Measurements from ENCODE around the gene DNAJC1.
A peak's percentile ranks its signal among the peaks of the same experiment; 100 is the strongest.
"Not testable (repeated sequence)": the region's sequence is repeated elsewhere in the genome, so short reads cannot be mapped to it uniquely, and the experiment has no call there.

The DNAJC1 gene

GRCh38 chr10:22003177-22003963 is at the start of gene DNAJC1:
Gene DNAJC1, minus strand, starts transcription at chr10:22003730. Its CDS starts 296 bp downstream, at chr10:22003434.
- peak; percentile 79 to 90 for DNase-seq

- no peak for DNase-seq
These were observed 49.5 kb upstream of the DNAJC1 start for GRCh38 chr10:22053048-22053447.

GRCh38 chr10:22049635-22050034 is 46.1 kb upstream of the DNAJC1 start:
- no peak for DNase-seq

GRCh38 chr10:22047812-22048211 is 44.3 kb upstream of the DNAJC1 start:
- DNase-seq: no peak

- no peak for DNase-seq
These were observed 39.8 kb upstream of the DNAJC1 start for GRCh38 chr10:22043327-22043633.

- DNase-seq: no peak
These were observed 39.2 kb upstream of the DNAJC1 start for GRCh38 chr10:22042557-22043326.

- DNase-seq: no peak
These were observed 30.8 kb upstream of the DNAJC1 start for GRCh38 chr10:22034333-22034732.

GRCh38 chr10:22032268-22032667 is 28.7 kb upstream of the DNAJC1 start:
- not testable (repeated sequence) for DNase-seq

- DNase-seq: no peak
These were observed 26.9 kb upstream of the DNAJC1 start for GRCh38 chr10:22030421-22030820.

GRCh38 chr10:22029445-22030236 is 26.1 kb upstream of the DNAJC1 start:
- no peak for DNase-seq

- no peak for DNase-seq
These were observed 24.1 kb upstream of the DNAJC1 start for GRCh38 chr10:22027364-22028238.

- DNase-seq: no peak
These were observed 22.8 kb upstream of the DNAJC1 start for GRCh38 chr10:22026287-22026686.

GRCh38 chr10:22023508-22023907 is 20.0 kb upstream of the DNAJC1 start:
- no peak for DNase-seq

- peak; percentile 66 to 77 for DNase-seq
These were observed 18.9 kb upstream of the DNAJC1 start for GRCh38 chr10:22022257-22023032.

GRCh38 chr10:22021144-22021543 is 17.6 kb upstream of the DNAJC1 start:
- not testable (repeated sequence) for DNase-seq

GRCh38 chr10:22017283-22018020 is 13.9 kb upstream of the DNAJC1 start:
- no peak for DNase-seq

- DNase-seq: no peak
These were observed 12.6 kb upstream of the DNAJC1 start for GRCh38 chr10:22016046-22016705.

- DNase-seq: peak in 1 of 2 experiments; percentile 2
These were observed 7.5 kb upstream of the DNAJC1 start for GRCh38 chr10:22010973-22011408.

- DNase-seq: no peak
These were observed 7.0 kb upstream of the DNAJC1 start for GRCh38 chr10:22010539-22010938.

GRCh38 chr10:22006379-22006884 is 2.9 kb upstream of the DNAJC1 start:
- no peak for DNase-seq

Data from NCI-H524 (cell line).